ENCODE data around the gene MBD5.

DNA sequence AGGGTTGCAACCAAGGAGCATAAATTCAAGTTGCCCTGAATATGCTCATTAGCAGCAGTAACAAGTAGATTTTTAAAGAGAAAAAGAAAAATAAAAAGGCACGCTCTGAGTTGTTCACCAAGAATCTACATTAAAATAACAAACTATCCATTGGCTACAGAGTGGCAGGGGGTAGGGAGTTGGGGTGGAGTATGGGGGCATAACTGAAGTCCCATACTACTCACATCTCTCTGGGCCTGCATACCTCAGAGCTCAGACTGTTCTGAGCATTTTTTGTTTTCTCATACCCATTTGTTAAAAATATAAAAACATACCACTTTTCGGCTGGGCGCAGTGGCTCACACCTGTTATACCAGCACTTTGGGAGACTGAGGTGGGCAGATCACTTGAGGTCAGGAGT is 31.8 kb upstream of the MBD5 start:
- no peak for TF ChIP-seq YY1 (IDR thresholded peaks at IDR 0.05; ENCODE audit: insufficient read depth, insufficient read length)
- no peak for TF ChIP-seq ZNF274 (IDR thresholded peaks at IDR 0.05; ENCODE audit: low read depth, low read length)

Measured in NT2/D1 (cell line).